PFSK-1 (cell line): ENCODE data around the gene ZNF491.

ENCODE experiments used
- FOXP2 ChIP-seq: optimal IDR thresholded peaks from 2 replicates; pipeline ENCODE3; 2011; ENCODE audit warnings: borderline replicate concordance, control low read depth, inconsistent platforms; ENCODE audit not compliant: insufficient read depth; ENCODE audit errors: extremely low read length, extremely low read depth
- POLR2AphosphoS5 ChIP-seq: IDR thresholded peaks from 2 replicates; pipeline ENCODE4 v1.6.1; 2012; ENCODE audit warnings: low read depth, mild to moderate bottlenecking, control low read depth, low read length, moderate library complexity
- SIN3A ChIP-seq: IDR thresholded peaks from 2 replicates; pipeline ENCODE4 v1.6.1; 2012; ENCODE audit warnings: mild to moderate bottlenecking, low read length, moderate library complexity, borderline replicate concordance; ENCODE audit not compliant: insufficient read depth
- TAF1 ChIP-seq: IDR thresholded peaks from 2 replicates; pipeline ENCODE4 v1.6.1; 2012; ENCODE audit warnings: low read length, control low read depth, borderline replicate concordance; ENCODE audit not compliant: insufficient read depth
- TF ChIP-seq, protein P1 (sequence below), 2 experiments: IDR thresholded peaks; 2 replicates each; pipeline versions ENCODE4 v1.6.1 to v1.8.0; 2011 to 2012; ENCODE audit warnings: low read depth in 2 of 2, low read length in 2 of 2, control low read depth in 1 of 2, inconsistent platforms in 1 of 2, mild to moderate bottlenecking in 1 of 2, moderate library complexity in 1 of 2; ENCODE audit not compliant: insufficient read depth in 1 of 2

Gene ZNF491

DNA sequence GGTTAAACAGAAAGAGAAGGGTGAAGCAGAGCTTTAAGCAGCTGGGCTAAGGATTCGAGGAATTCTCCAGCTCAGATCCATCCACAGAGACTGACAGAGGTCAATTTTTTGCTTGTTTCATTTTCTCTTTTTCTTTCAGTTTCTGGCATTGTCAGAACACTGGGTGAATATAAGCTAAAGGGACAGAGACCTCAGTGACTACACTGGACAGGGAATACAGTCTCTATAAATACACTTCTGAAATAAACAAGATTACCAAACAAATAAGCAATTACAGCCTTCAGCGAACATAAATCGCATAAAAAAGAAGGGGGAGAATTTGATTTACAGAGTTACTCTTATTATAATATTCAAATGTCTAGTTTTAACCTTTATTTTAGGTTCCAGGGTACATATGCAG is 35.2 kb upstream of the ZNF491 start:
- TF ChIP-seq, protein P1, sequence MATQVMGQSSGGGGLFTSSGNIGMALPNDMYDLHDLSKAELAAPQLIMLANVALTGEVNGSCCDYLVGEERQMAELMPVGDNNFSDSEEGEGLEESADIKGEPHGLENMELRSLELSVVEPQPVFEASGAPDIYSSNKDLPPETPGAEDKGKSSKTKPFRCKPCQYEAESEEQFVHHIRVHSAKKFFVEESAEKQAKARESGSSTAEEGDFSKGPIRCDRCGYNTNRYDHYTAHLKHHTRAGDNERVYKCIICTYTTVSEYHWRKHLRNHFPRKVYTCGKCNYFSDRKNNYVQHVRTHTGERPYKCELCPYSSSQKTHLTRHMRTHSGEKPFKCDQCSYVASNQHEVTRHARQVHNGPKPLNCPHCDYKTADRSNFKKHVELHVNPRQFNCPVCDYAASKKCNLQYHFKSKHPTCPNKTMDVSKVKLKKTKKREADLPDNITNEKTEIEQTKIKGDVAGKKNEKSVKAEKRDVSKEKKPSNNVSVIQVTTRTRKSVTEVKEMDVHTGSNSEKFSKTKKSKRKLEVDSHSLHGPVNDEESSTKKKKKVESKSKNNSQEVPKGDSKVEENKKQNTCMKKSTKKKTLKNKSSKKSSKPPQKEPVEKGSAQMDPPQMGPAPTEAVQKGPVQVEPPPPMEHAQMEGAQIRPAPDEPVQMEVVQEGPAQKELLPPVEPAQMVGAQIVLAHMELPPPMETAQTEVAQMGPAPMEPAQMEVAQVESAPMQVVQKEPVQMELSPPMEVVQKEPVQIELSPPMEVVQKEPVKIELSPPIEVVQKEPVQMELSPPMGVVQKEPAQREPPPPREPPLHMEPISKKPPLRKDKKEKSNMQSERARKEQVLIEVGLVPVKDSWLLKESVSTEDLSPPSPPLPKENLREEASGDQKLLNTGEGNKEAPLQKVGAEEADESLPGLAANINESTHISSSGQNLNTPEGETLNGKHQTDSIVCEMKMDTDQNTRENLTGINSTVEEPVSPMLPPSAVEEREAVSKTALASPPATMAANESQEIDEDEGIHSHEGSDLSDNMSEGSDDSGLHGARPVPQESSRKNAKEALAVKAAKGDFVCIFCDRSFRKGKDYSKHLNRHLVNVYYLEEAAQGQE (IDR thresholded peaks at IDR 0.05; ENCODE audit: insufficient read depth in 1 of 2, low read depth in 2 of 2, low read length in 2 of 2) = no peak
- no peak for TF ChIP-seq FOXP2
- no peak for TF ChIP-seq SIN3A
- TF ChIP-seq TAF1 = no peak

DNA sequence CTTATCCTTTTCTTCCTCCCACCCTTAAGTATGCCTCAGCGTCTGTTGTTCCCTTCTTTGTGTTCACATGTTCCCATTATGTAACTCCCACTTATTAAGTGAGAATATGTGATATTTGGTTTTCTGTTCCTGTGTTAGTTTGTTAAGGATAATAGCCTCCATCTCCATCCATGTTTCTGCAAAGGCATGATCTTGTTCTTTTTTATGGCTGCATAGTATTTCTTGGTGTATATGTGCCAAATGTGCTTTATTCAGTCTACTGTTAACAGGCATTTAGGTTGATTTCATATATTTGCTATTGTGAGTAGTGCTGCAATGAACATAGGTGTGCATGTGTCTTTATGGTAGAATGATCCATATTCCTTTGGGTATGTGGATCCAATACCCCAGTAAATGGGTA is 34.7 kb upstream of the ZNF491 start:
- TF ChIP-seq, protein P1 (IDR thresholded peaks at IDR 0.05; ENCODE audit: insufficient read depth in 1 of 2, low read depth in 2 of 2, low read length in 2 of 2) = no peak
- TF ChIP-seq POLR2AphosphoS5 (no peak), FOXP2 (no peak), SIN3A (no peak), TAF1 (no peak)

DNA sequence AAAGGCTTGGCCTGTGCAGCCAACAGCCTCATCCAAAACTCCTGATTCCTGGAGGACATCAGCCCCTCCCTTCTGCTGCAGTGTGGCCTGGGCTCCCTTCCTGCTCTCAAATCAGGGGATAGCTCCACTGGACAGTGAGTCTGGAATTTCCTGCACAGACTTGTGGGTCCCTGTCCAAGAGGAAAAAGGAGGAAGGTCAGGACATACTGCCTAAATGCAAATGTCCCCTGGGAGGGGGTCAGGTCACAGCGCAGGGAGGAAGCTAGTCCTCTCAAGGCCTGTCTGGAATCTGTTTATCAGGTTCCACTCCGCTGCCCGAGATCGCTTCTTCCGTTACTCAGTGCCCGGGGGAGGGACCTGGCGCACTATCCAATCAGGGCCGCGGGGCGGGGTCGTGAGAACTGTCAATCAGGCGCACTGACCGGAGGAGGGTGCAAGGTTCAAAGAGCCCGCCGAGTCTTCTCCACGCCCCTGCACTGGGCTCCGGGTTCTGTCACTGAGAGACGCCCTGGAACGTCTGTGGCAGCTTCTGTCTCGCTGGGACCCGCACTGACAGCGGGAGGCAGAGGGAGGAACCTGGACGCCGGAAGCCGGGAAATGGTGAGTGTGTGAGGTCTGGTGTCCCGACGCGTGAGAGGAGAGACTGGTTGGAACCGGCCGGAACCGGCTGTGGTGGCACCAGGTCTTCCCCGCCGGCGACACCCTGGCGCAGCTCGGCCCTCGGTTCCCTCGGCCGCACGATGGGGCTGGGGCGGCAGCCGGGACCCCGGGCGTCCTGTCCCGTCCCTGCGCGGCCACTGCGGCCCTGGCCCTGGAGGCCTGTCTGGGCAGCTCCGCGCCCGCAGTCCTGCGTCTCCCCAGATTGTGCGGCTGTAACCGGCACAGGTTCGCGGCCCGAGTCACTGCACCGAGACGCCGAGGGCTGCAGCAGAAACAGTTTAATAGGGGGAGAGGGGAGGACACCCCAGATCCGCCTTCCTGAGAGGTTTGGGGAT is 31.4 kb upstream of the ZNF491 start, which contains the start of gene ZNF441:
TSS of gene ZNF441 (plus strand) at position 404 of the 995 bp plus-strand sequence. CDS start at position 598, 194 bp downstream.
- TF ChIP-seq FOXP2 (no peak), SIN3A (no peak), TAF1 (0 out of 2 replicates have a peak, but pooled peaks have one; percentile 28), POLR2AphosphoS5 (peak; percentile 65; the same call in 1 of the 2 replicates)
- TF ChIP-seq, protein P1 (IDR thresholded peaks at IDR 0.05; ENCODE audit: insufficient read depth in 1 of 2, low read depth in 2 of 2, low read length in 2 of 2) = no peak; a peak in 1 of 4 replicates

DNA sequence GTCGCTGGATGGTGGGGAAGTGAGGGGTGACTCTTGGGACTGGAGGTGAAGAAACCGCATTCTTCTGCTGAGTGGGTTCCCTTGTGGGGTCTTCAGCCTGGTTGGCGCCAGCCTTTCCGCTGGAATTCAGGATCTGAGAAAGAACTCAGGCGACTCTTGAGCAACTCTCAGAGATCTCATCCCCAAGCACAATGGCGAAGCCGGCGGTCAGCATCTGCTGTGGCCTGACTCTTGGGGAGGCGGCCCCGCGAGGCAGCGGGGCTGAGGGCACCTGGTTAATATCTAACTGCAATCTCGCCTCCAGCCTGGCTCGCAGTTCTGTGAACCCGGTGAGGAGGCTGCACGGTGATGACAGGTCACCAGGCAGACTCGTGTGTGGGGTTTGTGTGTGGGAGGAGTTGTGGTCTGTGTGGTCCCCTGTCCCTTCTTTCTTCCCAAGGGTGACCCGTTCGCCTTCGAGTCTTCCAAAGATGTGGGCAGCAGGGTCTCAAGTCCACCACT is 30.6 kb upstream of the ZNF491 start:
- TF ChIP-seq FOXP2 = no peak
- TF ChIP-seq POLR2AphosphoS5 = no peak
- TF ChIP-seq, protein P1 (IDR thresholded peaks at IDR 0.05; ENCODE audit: insufficient read depth in 1 of 2, low read depth in 2 of 2, low read length in 2 of 2) = no peak
